ENCODE data around the gene ATP7B.

DNA sequence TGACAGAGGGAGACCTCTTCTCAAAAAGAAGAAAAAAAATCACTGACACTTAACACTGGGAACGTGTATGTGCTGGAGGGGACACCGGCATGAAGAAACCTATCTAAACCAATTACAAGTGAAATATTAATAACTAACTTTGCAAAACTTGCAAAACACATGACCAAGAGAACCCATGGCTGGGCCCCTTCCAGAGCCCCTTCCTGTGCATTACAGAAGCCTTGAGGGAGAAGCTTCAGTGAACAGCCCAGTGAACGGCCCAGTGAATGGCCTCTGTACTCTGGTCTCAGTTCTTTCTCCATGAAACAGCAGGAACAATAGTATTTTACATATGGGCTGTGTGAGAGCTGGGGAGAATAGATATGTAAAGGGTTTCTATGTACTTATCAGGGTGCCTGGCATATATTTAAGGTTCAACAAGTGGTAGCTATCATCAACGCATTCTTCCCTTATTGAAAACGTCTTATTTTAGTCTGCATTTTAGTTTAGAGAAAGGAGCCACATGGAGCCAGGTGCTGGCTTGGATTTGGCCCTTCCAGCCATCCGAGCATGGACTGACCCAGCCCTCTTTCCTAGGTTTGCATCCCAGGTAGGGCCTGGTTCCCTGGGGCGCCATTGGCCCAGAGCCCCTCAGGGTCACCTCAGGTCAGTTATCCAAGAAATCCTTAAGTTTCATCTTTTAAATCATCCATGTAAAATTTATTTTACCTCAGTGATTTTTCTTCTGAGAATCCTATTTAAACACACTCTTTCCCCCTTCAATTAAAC is 95.0 kb downstream of the ATP7B start:
- TF ChIP-seq CREB1 (IDR thresholded peaks at IDR 0.05; ENCODE audit: low read depth) (no peak), ZBTB7A (IDR thresholded peaks at IDR 0.05; ENCODE audit: low read depth) (no peak), TAF1 (IDR thresholded peaks at IDR 0.05; ENCODE audit: low read depth) (no peak), CEBPB (IDR thresholded peaks at IDR 0.05) (no peak), EP300 (IDR thresholded peaks at IDR 0.05; ENCODE audit: borderline replicate concordance) (no peak), FOXM1 (IDR thresholded peaks at IDR 0.05; ENCODE audit: borderline replicate concordance, low read depth) (no peak), TEAD4 (IDR thresholded peaks at IDR 0.05) (no peak), NFIC (IDR thresholded peaks at IDR 0.05) (no peak), RAD21 (IDR thresholded peaks at IDR 0.05; ENCODE audit: low read depth) (no peak), YY1 (IDR thresholded peaks at IDR 0.05; ENCODE audit: low read depth) (no peak), TCF12 (IDR thresholded peaks at IDR 0.05; ENCODE audit: low read depth) (no peak)
- TF ChIP-seq, protein P1, sequence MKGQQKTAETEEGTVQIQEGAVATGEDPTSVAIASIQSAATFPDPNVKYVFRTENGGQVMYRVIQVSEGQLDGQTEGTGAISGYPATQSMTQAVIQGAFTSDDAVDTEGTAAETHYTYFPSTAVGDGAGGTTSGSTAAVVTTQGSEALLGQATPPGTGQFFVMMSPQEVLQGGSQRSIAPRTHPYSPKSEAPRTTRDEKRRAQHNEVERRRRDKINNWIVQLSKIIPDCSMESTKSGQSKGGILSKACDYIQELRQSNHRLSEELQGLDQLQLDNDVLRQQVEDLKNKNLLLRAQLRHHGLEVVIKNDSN (IDR thresholded peaks at IDR 0.05) = no peak
- TF ChIP-seq, protein P2, sequence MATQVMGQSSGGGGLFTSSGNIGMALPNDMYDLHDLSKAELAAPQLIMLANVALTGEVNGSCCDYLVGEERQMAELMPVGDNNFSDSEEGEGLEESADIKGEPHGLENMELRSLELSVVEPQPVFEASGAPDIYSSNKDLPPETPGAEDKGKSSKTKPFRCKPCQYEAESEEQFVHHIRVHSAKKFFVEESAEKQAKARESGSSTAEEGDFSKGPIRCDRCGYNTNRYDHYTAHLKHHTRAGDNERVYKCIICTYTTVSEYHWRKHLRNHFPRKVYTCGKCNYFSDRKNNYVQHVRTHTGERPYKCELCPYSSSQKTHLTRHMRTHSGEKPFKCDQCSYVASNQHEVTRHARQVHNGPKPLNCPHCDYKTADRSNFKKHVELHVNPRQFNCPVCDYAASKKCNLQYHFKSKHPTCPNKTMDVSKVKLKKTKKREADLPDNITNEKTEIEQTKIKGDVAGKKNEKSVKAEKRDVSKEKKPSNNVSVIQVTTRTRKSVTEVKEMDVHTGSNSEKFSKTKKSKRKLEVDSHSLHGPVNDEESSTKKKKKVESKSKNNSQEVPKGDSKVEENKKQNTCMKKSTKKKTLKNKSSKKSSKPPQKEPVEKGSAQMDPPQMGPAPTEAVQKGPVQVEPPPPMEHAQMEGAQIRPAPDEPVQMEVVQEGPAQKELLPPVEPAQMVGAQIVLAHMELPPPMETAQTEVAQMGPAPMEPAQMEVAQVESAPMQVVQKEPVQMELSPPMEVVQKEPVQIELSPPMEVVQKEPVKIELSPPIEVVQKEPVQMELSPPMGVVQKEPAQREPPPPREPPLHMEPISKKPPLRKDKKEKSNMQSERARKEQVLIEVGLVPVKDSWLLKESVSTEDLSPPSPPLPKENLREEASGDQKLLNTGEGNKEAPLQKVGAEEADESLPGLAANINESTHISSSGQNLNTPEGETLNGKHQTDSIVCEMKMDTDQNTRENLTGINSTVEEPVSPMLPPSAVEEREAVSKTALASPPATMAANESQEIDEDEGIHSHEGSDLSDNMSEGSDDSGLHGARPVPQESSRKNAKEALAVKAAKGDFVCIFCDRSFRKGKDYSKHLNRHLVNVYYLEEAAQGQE (IDR thresholded peaks at IDR 0.05; ENCODE audit: low read depth) = no peak
- TF ChIP-seq, protein P3, sequence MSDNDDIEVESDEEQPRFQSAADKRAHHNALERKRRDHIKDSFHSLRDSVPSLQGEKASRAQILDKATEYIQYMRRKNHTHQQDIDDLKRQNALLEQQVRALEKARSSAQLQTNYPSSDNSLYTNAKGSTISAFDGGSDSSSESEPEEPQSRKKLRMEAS (IDR thresholded peaks at IDR 0.05) = no peak
